Activated CD8-positive, alpha-beta T cell treated with anti-CD3 and anti-CD28 coated beads, Interleukin-2, amount 10 ng/mL, durations not matched to agents 7 days and 5 days (primary cell): ENCODE results near the gene TRIM5. TPM values are rescaled to one million over a fixed set of nuclear protein-coding genes. Genes with fewer than 3 reads are reported as not detected.
"Not testable (repeated sequence)": the region's sequence is repeated elsewhere in the genome, so short reads cannot be mapped to it uniquely, and the experiment has no call there.

ENCODE experiments used
- ATAC-seq: fragments of 150-1000 bp; cut with Tn5 transposase; one replicate; pipeline ENCODE4 v1.10.0; 2021; ENCODE audit warnings: moderate library complexity
- CTCF ChIA-PET: fragments of 350-600 bp; sonication (Branson Sonifier 250); formaldehyde crosslinking; loops from one replicate; lab custom pipeline; 2021; ENCODE audit warnings: antibody characterized with exemption; lab: Charles Lee
- POLR2A ChIA-PET: fragments of 350-600 bp; sonication (Branson Sonifier 250); formaldehyde crosslinking; loops from one replicate; lab custom pipeline; 2021; ENCODE audit warnings: antibody characterized with exemption; lab: Charles Lee
- DNase-seq: peaks from one replicate; pipeline ENCODE4 v3.0.0-alpha.2; 2020
- H3K27ac Mint-ChIP-seq: one replicate; pipeline ENCODE4 v1.8.0; 2021; ENCODE audit warnings: mild to moderate bottlenecking, mixed read lengths
- H3K27me3 Mint-ChIP-seq: one replicate; pipeline ENCODE4 v1.8.0; 2021; ENCODE audit warnings: low read depth, mixed read lengths
- H3K36me3 Mint-ChIP-seq: one replicate; pipeline ENCODE4 v1.8.0; 2021; ENCODE audit warnings: low read depth, mixed read lengths
- H3K4me1 Mint-ChIP-seq: one replicate; pipeline ENCODE4 v1.8.0; 2021; ENCODE audit warnings: low read depth, mixed read lengths
- H3K4me3 Mint-ChIP-seq: one replicate; pipeline ENCODE4 v1.8.0; 2021; ENCODE audit warnings: mild to moderate bottlenecking, mixed read lengths
- H3K9me3 Mint-ChIP-seq: one replicate; pipeline ENCODE4 v1.8.0; 2022; ENCODE audit warnings: mixed read lengths; ENCODE audit not compliant: insufficient read depth
- total RNA-seq, 2 experiments: library from RNA; stranded (reverse); gene quantifications; one replicate each; pipeline ENCODE4 v1.2.3, GENCODE V29; 2021

The TRIM5 gene
- total RNA-seq, 2 experiments from 2014 or later: 28.1 to 33.4 TPM

DNA sequence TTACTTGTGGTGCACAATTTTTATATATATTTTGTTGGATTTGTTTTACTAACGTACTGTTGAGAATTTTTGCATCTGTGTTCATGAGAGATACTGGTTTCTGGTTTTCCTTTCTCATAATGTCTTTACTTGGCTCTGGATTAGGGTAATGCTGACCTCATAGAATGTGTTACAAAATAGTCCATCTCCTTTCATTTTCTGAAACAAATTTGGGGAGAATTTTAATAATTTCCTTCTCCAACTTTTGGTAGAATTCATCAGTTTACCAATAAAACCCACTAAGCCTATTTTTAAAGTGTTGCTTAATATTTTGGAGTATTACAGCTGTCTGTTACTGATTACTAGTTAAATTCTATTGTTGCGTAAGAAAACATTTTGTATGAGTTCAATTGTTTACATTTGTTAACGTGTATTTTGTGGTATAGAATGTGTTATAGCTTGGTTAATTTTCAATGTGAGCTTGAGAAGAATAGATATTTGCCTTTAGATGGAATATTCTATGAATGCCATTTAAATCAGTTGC is 16.2 kb upstream of the TRIM5 start:
- H3K9me3 Mint-ChIP-seq: no peaks in the 10 kb centered on the region

DNA sequence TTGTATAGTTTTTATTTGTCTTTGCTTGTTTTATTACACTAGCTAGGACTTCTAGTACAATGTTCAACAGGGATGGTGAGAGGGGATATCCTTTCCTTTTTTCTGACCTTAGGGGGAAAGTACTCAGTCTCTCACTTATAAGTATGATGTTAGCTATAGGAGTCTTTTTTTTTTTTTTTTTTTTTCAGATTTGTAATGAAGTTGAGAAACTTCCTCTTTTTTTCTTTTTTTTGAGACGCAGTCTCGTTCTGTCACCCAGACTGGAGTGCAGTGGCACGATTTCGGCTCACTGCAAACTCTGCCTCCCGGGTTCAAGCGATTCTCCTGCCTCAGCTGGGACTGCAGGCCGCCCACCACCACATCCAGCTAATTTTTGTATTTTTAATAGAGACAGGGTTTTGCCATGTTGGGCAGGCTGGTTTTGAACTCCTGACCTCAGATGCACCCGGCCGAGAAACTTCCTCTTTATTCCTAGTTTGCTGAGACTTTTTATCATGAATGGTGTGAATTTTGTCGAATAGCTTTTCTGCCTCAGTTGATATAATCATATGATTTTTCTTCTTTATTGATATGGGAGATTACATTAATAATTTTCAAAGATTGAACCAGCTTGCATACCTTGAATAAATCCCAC is 15.7 kb upstream of the TRIM5 start:
- H3K27ac Mint-ChIP-seq: peak overlapping the region; percentile 6
- CTCF ChIA-PET: interaction anchor here (1.1 to 2.5 kb wide), 5 partner anchors 10 to 99 kb away, joined by 3 to 13 read pairs (median 4); partner anchors contain the start of genes TRIM22 and TRIM5
- DNase-seq (no peak), ATAC-seq (no peak)
- H3K27me3 Mint-ChIP-seq: no peaks in the 10 kb centered on the region
- H3K4me3 Mint-ChIP-seq: no peak overlapping the region
- peaks cover 54% of the 10 kb centered on the region for H3K4me1 Mint-ChIP-seq
- H3K36me3 Mint-ChIP-seq: peaks cover 84% of the 10 kb centered on the region
- POLR2A ChIA-PET: interaction anchor here (1.2 to 3.6 kb wide), 3 partner anchors 8 to 16 kb away, joined by 5 to 23 read pairs (median 8); partner anchors contain the start of genes TRIM22 and TRIM5
- no peaks in the 10 kb centered on the region for H3K9me3 Mint-ChIP-seq

More for the DNA sequence above, 16.2 kb upstream of the TRIM5 start:
- Mint-ChIP-seq H3K4me1 (peaks cover 51% of the 10 kb centered on the region), H3K36me3 (peaks cover 82% of the 10 kb centered on the region), H3K4me3 (no peak overlapping the region), H3K27me3 (no peaks in the 10 kb centered on the region), H3K27ac (peak overlapping the region; percentile 28)
- DNase-seq: no peak
- no peak for ATAC-seq
- CTCF ChIA-PET: interaction anchor here (1.1 to 2.5 kb wide), 4 partner anchors 10 to 99 kb away, joined by 3 to 13 read pairs (median 7); partner anchors contain the start of genes TRIM22 and TRIM5
- POLR2A ChIA-PET: interaction anchor here (1.2 to 3.6 kb wide), 3 partner anchors 9 to 17 kb away, joined by 5 to 23 read pairs (median 8); partner anchors contain the start of genes TRIM22 and TRIM5

DNA sequence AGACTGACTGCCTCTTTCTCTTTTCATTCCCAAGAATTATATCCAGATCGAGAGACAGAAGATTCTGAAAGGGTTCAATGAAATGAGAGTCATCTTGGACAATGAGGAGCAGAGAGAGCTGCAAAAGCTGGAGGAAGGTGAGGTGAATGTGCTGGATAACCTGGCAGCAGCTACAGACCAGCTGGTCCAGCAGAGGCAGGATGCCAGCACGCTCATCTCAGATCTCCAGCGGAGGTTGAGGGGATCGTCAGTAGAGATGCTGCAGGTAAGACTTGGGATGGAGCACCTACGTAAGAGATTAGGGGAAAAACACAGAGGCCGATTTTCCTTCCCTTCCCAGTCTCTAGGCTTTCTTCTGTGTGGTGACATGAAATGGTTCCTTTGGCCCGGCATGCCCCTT is 13.4 kb upstream of the TRIM5 start:
- Mint-ChIP-seq H3K27me3 (no peaks in the 10 kb centered on the region), H3K4me1 (peaks cover 60% of the 10 kb centered on the region), H3K9me3 (no peaks in the 10 kb centered on the region), H3K27ac (peak overlapping the region; percentile 27), H3K36me3 (peaks cover 82% of the 10 kb centered on the region), H3K4me3 (no peak overlapping the region)
- ATAC-seq: no peak
- no peak for DNase-seq
- POLR2A ChIA-PET: interaction anchor here (0.9 to 1.5 kb wide), 3 partner anchors 8 to 20 kb away, joined by 3 to 9 read pairs (median 5); partner anchors contain the start of gene TRIM22
- CTCF ChIA-PET: interaction anchor here (1.6 kb wide), 1 partner anchor 8 kb away, joined by 6 read pairs; the partner anchor contains the start of gene TRIM22

DNA sequence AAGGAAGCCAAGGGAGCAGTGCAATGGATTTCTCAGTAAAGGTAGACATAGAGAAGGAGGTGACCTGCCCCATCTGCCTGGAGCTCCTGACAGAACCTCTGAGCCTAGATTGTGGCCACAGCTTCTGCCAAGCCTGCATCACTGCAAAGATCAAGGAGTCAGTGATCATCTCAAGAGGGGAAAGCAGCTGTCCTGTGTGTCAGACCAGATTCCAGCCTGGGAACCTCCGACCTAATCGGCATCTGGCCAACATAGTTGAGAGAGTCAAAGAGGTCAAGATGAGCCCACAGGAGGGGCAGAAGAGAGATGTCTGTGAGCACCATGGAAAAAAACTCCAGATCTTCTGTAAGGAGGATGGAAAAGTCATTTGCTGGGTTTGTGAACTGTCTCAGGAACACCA is 11.3 kb upstream of the TRIM5 start:
- ChIA-PET POLR2A (interaction anchor here (0.6 to 1.9 kb wide), 2 partner anchors 76 to 1771 kb away, joined by 3 to 5 read pairs; no protein-coding TSS in a partner anchor), CTCF (interaction anchor here (1.8 kb wide), 1 partner anchor 11 kb away, joined by 6 read pairs; the partner anchor contains the start of gene TRIM5)
- Mint-ChIP-seq H3K27ac (no peak overlapping the region), H3K9me3 (no peaks in the 10 kb centered on the region), H3K27me3 (no peaks in the 10 kb centered on the region), H3K36me3 (peaks cover 81% of the 10 kb centered on the region), H3K4me3 (no peak overlapping the region), H3K4me1 (peaks cover 63% of the 10 kb centered on the region)
- DNase-seq: no peak
- ATAC-seq: no peak

DNA sequence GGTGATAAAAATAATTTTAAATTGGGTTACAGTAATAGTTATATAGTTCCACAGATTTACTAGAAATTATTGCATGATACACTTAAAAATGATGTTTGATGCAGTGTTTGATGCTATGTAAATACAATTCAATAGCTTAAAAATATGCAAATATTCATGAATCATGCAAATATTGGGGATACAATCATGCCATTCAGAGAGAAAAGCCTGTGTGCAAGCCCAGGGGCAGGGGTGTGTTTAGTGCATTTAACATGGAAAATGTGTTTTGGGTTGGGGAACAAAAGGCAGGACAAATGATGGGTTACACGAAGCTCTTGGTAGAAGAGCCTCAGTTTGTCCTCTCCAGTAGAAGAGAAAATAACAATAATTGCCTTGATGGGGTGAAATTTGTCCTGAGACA is 10.7 kb upstream of the TRIM5 start:
- no peaks in the 10 kb centered on the region for H3K9me3 Mint-ChIP-seq
- CTCF ChIA-PET: interaction anchor here (0.9 to 1.8 kb wide), 2 partner anchors 11 to 18 kb away, joined by 3 to 6 read pairs; partner anchors contain the start of gene TRIM5
- no peak overlapping the region for H3K4me3 Mint-ChIP-seq
- H3K27ac Mint-ChIP-seq: no peak overlapping the region
- ATAC-seq (no peak), DNase-seq (no peak)
- no peaks in the 10 kb centered on the region for H3K27me3 Mint-ChIP-seq
- peaks cover 57% of the 10 kb centered on the region for H3K4me1 Mint-ChIP-seq
- POLR2A ChIA-PET: interaction anchor here (0.6 to 1.9 kb wide), 3 partner anchors 75 to 1771 kb away, joined by 3 to 5 read pairs (median 3); no protein-coding TSS in a partner anchor
- peaks cover 81% of the 10 kb centered on the region for H3K36me3 Mint-ChIP-seq

DNA sequence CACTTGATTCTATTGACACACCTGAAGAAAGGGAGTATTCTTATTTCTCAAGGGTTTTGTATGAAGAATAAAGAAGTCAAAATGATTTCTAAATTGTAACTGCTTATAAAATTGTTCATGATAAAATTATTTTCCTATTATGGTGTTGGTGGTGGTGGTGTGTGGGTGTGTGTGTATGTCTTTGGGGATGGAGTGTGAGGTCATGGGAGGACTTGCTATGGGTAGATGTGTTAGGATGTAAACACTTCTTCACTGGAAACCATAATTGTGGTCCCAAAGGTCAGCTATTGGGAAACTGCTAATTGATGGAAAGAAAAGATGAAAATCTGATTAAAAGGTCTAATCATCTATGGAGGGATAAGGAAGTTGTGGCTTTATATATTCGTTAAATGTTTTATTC is 9.8 kb upstream of the TRIM5 start:
- peak overlapping the region; percentile 45 for H3K27ac Mint-ChIP-seq

DNA sequence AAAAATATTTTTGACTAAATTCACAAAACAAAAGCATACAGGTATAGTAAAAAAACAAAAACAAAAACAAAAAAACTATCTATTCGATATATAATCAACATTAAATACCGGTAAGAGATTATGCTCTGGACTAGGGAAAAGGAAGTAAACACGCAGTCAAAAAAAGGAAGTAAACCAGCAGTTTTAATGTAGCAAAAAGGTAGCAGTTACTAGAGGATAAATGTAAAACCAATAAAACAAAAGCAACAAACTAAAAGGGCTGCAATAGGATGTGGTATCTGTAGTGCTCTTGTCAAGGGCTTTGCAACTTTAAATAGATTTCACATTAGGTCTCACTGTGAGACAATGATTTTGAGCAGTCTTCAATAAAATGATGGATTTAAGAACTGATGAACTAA is 7.1 kb upstream of the TRIM5 start:
- peak overlapping the region; percentile 87 for H3K4me3 Mint-ChIP-seq
- H3K27ac Mint-ChIP-seq: peak overlapping the region; percentile 92
- no peak for DNase-seq
- POLR2A ChIA-PET: interaction anchor here (1.3 to 1.5 kb wide), 2 partner anchors 9 to 24 kb away, joined by 3 to 5 read pairs; no protein-coding TSS in a partner anchor
- CTCF ChIA-PET: interaction anchor here (2.8 to 3.5 kb wide), 2 partner anchors 9 to 92 kb away, joined by 9 to 11 read pairs; no protein-coding TSS in a partner anchor
- no peaks in the 10 kb centered on the region for H3K27me3 Mint-ChIP-seq
- peaks cover 59% of the 10 kb centered on the region for H3K36me3 Mint-ChIP-seq
- peaks cover 62% of the 10 kb centered on the region for H3K4me1 Mint-ChIP-seq
- H3K9me3 Mint-ChIP-seq: no peaks in the 10 kb centered on the region
- no peak for ATAC-seq

More for the DNA sequence above, 9.8 kb upstream of the TRIM5 start:
- H3K9me3 Mint-ChIP-seq: no peaks in the 10 kb centered on the region
- ATAC-seq (no peak), DNase-seq (no peak)
- H3K4me3 Mint-ChIP-seq: peak overlapping the region; percentile 49
- peaks cover 80% of the 10 kb centered on the region for H3K36me3 Mint-ChIP-seq
- ChIA-PET CTCF (no interaction called here), POLR2A (interaction anchor here (0.7 to 1.9 kb wide), 2 partner anchors 74 to 111 kb away, joined by 3 to 5 read pairs; no protein-coding TSS in a partner anchor)
- H3K4me1 Mint-ChIP-seq: peaks cover 50% of the 10 kb centered on the region
- H3K27me3 Mint-ChIP-seq: no peaks in the 10 kb centered on the region

DNA sequence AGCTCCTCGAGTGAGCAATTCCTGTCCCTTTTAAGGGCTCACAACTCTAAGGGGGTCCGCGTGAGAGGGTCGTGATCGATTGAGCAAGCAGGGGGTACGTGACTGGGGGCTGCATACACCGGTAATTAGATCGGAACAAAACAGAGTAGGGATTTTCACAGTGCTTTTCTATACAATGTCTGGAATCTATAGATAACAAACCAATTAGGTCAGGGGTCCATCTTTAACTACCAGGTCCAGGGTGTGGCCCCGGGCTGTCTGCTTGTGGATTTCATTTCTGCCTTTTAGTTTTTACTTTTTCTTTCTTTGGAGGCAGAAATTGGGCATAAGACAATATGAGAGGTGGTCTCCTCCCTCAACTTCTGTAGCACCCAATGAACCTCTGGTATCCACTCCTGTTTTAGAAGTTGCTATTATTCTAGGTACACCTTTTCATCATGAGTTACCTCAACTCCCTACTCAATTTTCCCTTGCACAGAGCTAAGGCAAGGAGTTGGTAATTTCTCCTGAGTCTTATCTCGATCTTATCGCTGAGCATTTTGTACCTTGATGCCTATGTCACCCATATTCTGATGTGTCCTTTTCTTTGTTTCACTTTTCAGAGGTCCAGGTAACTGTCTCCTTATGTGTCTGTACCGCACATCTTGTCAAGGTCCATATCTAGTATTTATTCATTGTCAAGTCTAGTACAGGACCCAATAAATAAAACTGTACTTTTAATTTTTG is 6.5 kb upstream of the TRIM5 start:
- H3K27me3 Mint-ChIP-seq, DNase-seq, H3K9me3 Mint-ChIP-seq: not testable (repeated sequence)
- H3K36me3 Mint-ChIP-seq: peaks cover 55% of the 10 kb centered on the region
- peaks cover 59% of the 10 kb centered on the region for H3K4me1 Mint-ChIP-seq
- POLR2A ChIA-PET: interaction anchor here (1.5 to 2.8 kb wide), 5 partner anchors 10 to 67 kb away, joined by 3 to 36 read pairs (median 23); partner anchors contain the start of gene TRIM34
- H3K27ac Mint-ChIP-seq: peak overlapping the region; percentile 92
- CTCF ChIA-PET: interaction anchor here (0.6 to 3.5 kb wide), 5 partner anchors 10 to 672 kb away, joined by 3 to 11 read pairs (median 4); no protein-coding TSS in a partner anchor
- peak overlapping the region; percentile 87 for H3K4me3 Mint-ChIP-seq
- peak; percentile 17 for ATAC-seq

DNA sequence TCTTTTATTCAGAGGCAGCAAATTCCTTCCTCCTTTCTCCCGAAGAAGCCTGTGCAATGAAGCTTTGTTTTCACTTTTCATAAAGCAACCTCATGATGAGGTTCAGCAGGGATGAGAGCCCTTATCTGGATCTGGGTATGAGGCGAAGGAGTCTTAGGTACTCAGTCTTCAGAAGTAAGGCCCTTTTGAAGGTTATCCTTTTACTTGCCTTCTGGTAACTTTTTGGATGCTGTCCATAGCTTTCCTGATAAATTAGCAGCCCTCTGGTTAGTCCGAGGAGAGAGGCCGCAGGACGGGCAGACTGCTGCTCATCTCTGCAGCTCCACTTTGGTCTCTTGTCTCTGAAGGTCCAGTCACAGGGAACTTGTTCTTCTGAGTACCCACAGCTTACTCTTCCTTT is 5.9 kb upstream of the TRIM5 start:
- ChIA-PET POLR2A (interaction anchor here (0.8 to 2.8 kb wide), 10 partner anchors 10 to 712 kb away, joined by 3 to 36 read pairs (median 7); partner anchors contain the start of gene TRIM34), CTCF (interaction anchor here (0.6 to 3.5 kb wide), 10 partner anchors 8 to 673 kb away, joined by 3 to 11 read pairs (median 4); partner anchors contain the start of gene TRIM34)
- Mint-ChIP-seq H3K9me3 (no peaks in the 10 kb centered on the region), H3K27ac (peak overlapping the region; percentile 92), H3K36me3 (peaks cover 48% of the 10 kb centered on the region), H3K27me3 (no peaks in the 10 kb centered on the region), H3K4me3 (peak overlapping the region; percentile 87), H3K4me1 (peaks cover 55% of the 10 kb centered on the region)
- no peak for DNase-seq
- ATAC-seq: no peak

DNA sequence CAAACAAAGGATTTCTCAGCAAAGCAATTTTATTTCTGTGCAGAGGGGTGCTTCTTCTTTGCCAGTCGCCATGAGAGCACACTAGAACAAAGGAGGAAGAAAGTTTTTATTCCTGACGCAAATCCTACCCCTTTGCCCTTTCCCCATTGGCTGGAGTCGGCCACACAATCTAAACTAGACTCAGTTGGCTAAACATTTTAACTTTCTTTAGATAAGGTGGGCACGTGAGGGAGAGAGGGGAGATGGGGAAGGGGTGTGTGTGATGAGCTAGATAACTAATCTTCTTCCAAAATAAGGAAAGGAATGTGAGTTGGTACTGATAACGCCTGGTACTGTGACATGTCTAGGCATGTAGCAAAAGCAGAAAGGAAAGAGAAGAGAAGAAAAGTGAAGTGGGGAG is 5.3 kb upstream of the TRIM5 start:
- peaks cover 44% of the 10 kb centered on the region for H3K36me3 Mint-ChIP-seq
- CTCF ChIA-PET: interaction anchor here (0.7 to 3.5 kb wide), 9 partner anchors 8 to 673 kb away, joined by 3 to 11 read pairs (median 4); partner anchors contain the start of gene TRIM34
- ATAC-seq: no peak
- POLR2A ChIA-PET: interaction anchor here (0.8 to 2.8 kb wide), 11 partner anchors 8 to 713 kb away, joined by 3 to 36 read pairs (median 7); partner anchors contain the start of gene TRIM34
- no peak for DNase-seq
- H3K9me3 Mint-ChIP-seq: no peaks in the 10 kb centered on the region
- H3K4me3 Mint-ChIP-seq: peak overlapping the region; percentile 87
- no peaks in the 10 kb centered on the region for H3K27me3 Mint-ChIP-seq
- H3K27ac Mint-ChIP-seq: peak overlapping the region; percentile 92
- peaks cover 54% of the 10 kb centered on the region for H3K4me1 Mint-ChIP-seq
